ENCODE measurements around the gene NR2F1-AS1. TPM values are rescaled to one million over a fixed set of nuclear protein-coding genes. Genes with fewer than 3 reads are reported as not detected.
"Not testable (repeated sequence)": the region's sequence is repeated elsewhere in the genome, so short reads cannot be mapped to it uniquely, and the experiment has no call there.

NR2F1-AS1 gene
- total RNA-seq, 1 experiment from 2014 or later = not detected

DNA sequence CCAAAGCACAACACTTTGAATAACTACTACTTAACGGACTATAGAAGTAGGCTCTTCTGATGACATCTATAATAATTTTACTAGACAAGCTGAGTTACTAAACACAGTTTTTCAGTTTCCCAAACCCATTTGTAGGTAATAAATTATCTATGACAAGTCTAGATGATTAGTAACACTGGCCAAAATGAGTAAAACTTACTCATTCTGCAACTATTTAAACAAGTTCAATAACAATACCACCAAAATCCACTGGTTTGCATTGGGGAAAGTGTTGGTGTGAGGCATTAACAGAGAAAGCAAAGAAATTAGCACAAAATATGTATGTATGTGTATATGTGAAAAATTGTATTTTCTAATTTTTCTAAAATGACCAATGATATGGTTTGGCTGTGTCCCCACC, 119.3 kb downstream of the NR2F1-AS1 start:
- DNase-seq = no peak
- H3K27ac Mint-ChIP-seq (ENCODE audit: unreplicated experiment) = no peak overlapping the region
- intact Hi-C loops (cut with micrococcal nuclease; ENCODE audit: unreplicated experiment) = no loop called here
- H3K4me1 Mint-ChIP-seq (ENCODE audit: low read depth, unreplicated experiment) = no peaks in the 10 kb centered on the region
- Histone ChIP-seq H3K4me1 (no peaks in the 10 kb centered on the region), H3K9me3 (peaks cover 11% of the 10 kb centered on the region; the same call in 1 of the 2 replicates), H3K27me3 (replicated peaks; ENCODE audit: control insufficient read depth, insufficient read depth, low read length) (no peaks in the 10 kb centered on the region), H3K4me3 (ENCODE audit: low read depth, low read length) (no peak overlapping the region), H3K36me3 (ENCODE audit: control insufficient read depth, insufficient read depth, low read length) (no peaks in the 10 kb centered on the region)
- H3K4me3 Mint-ChIP-seq (ENCODE audit: unreplicated experiment) = no peak overlapping the region
- no peaks in the 10 kb centered on the region for H3K27me3 Mint-ChIP-seq (ENCODE audit: insufficient read depth, unreplicated experiment)
- peaks cover 9% of the 10 kb centered on the region for H3K9me3 Mint-ChIP-seq (ENCODE audit: unreplicated experiment)
- ChIA-PET POLR2A (no interaction called here), CTCF (no interaction called here)
- TF ChIP-seq, protein P1, sequence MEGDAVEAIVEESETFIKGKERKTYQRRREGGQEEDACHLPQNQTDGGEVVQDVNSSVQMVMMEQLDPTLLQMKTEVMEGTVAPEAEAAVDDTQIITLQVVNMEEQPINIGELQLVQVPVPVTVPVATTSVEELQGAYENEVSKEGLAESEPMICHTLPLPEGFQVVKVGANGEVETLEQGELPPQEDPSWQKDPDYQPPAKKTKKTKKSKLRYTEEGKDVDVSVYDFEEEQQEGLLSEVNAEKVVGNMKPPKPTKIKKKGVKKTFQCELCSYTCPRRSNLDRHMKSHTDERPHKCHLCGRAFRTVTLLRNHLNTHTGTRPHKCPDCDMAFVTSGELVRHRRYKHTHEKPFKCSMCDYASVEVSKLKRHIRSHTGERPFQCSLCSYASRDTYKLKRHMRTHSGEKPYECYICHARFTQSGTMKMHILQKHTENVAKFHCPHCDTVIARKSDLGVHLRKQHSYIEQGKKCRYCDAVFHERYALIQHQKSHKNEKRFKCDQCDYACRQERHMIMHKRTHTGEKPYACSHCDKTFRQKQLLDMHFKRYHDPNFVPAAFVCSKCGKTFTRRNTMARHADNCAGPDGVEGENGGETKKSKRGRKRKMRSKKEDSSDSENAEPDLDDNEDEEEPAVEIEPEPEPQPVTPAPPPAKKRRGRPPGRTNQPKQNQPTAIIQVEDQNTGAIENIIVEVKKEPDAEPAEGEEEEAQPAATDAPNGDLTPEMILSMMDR (IDR thresholded peaks at IDR 0.05; ENCODE audit: insufficient read depth in 1 of 2, low read depth in 1 of 2, low read length in 1 of 2, severe bottlenecking in 1 of 2, unreplicated experiment in 1 of 2) = no peak
- no peaks in the 10 kb centered on the region for H3K36me3 Mint-ChIP-seq (ENCODE audit: insufficient read depth, unreplicated experiment)
- no TSS peak for BruUV-seq (replicated peaks)

DNA sequence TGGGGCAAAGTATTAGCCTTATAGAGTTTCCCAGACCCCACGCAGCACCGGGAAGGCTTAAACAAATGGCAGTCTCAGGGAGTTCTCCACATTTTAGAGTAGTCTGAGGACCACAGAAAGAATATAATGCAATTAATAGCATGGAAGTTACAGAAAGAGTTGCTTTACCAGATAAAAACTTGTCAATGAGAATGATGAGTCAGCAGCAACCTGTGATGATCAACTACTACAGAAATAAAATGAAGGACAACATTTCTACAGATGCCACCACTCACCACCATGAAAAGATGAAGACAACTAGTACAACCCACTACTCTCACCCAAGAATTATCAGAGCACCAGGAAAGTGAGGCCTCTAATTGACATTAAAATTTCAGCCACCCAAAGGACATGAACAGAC, 120.7 kb downstream of the NR2F1-AS1 start:
- TF ChIP-seq, protein P1 (IDR thresholded peaks at IDR 0.05; ENCODE audit: insufficient read depth in 1 of 2, low read depth in 1 of 2, low read length in 1 of 2, severe bottlenecking in 1 of 2, unreplicated experiment in 1 of 2) = no peak
- POLR2A ChIA-PET = no interaction called here
- no peak for DNase-seq
- Mint-ChIP-seq H3K9me3 (ENCODE audit: unreplicated experiment) (peaks cover 9% of the 10 kb centered on the region), H3K4me1 (ENCODE audit: low read depth, unreplicated experiment) (no peaks in the 10 kb centered on the region), H3K36me3 (ENCODE audit: insufficient read depth, unreplicated experiment) (no peaks in the 10 kb centered on the region), H3K4me3 (ENCODE audit: unreplicated experiment) (no peak overlapping the region), H3K27ac (ENCODE audit: unreplicated experiment) (no peak overlapping the region), H3K27me3 (ENCODE audit: insufficient read depth, unreplicated experiment) (no peaks in the 10 kb centered on the region)
- BruUV-seq (replicated peaks) = no TSS peak
- no peaks in the 10 kb centered on the region for H3K4me1 ChIP-seq
- intact Hi-C loops (cut with micrococcal nuclease; ENCODE audit: unreplicated experiment) = no loop called here
- H3K4me3 ChIP-seq (ENCODE audit: low read depth, low read length) = no peak overlapping the region
- H3K36me3 ChIP-seq (ENCODE audit: control insufficient read depth, insufficient read depth, low read length) = no peaks in the 10 kb centered on the region
- H3K9me3 ChIP-seq = peaks cover 11% of the 10 kb centered on the region; the same call in 1 of the 2 replicates
- H3K27me3 ChIP-seq (replicated peaks; ENCODE audit: control insufficient read depth, insufficient read depth, low read length) = no peaks in the 10 kb centered on the region
- CTCF ChIA-PET = no interaction called here

DNA sequence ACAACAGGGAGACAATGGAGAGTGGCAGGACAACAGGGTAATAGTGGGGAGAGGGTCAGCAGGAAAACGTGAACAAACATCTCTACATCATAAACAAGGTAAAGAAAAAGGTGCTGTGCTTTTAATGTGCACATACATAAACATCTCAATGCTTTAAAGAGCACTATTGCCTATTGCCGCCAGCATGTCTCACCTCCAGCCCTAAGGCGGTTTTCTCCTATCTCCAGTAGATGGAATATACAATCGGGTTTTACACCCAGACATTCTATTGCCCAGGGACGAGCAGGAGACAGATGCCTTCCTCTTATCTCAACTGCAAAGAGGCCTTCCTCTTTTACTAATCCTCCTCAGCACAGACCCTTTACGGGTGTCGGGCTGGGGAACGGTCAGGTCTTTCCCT, 124.2 kb downstream of the NR2F1-AS1 start:
- H3K27me3 ChIP-seq (replicated peaks; ENCODE audit: control insufficient read depth, insufficient read depth, low read length); H3K36me3 Mint-ChIP-seq (ENCODE audit: insufficient read depth, unreplicated experiment); CTCF ChIA-PET; BruUV-seq (replicated peaks); H3K9me3 ChIP-seq; H3K27me3 Mint-ChIP-seq (ENCODE audit: insufficient read depth, unreplicated experiment); H3K4me1 Mint-ChIP-seq (ENCODE audit: low read depth, unreplicated experiment); H3K27ac Mint-ChIP-seq (ENCODE audit: unreplicated experiment); H3K4me1 ChIP-seq; POLR2A ChIA-PET; H3K9me3 Mint-ChIP-seq (ENCODE audit: unreplicated experiment); intact Hi-C loops (cut with micrococcal nuclease; ENCODE audit: unreplicated experiment); DNase-seq; H3K36me3 ChIP-seq (ENCODE audit: control insufficient read depth, insufficient read depth, low read length); H3K4me3 ChIP-seq (ENCODE audit: low read depth, low read length); H3K4me3 Mint-ChIP-seq (ENCODE audit: unreplicated experiment): not testable (repeated sequence)

GRCh38 chr5:93454896-93455295, 126.1 kb downstream of the NR2F1-AS1 start:
- TF ChIP-seq, protein P1 (IDR thresholded peaks at IDR 0.05; ENCODE audit: insufficient read depth in 1 of 2, low read depth in 1 of 2, low read length in 1 of 2, severe bottlenecking in 1 of 2, unreplicated experiment in 1 of 2) = no peak
- CTCF ChIA-PET = no interaction called here
- POLR2A ChIA-PET = no interaction called here
- BruUV-seq (replicated peaks) = no TSS peak
- DNase-seq = no peak
- intact Hi-C loops (cut with micrococcal nuclease; ENCODE audit: unreplicated experiment) = no loop called here
- H3K36me3 Mint-ChIP-seq (ENCODE audit: insufficient read depth, unreplicated experiment) = no peaks in the 10 kb centered on the region
- Histone ChIP-seq H3K9me3 (no peaks in the 10 kb centered on the region), H3K27me3 (replicated peaks; ENCODE audit: control insufficient read depth, insufficient read depth, low read length) (no peaks in the 10 kb centered on the region), H3K4me3 (ENCODE audit: low read depth, low read length) (no peak overlapping the region), H3K36me3 (ENCODE audit: control insufficient read depth, insufficient read depth, low read length) (no peaks in the 10 kb centered on the region), H3K4me1 (no peaks in the 10 kb centered on the region)
- H3K4me1 Mint-ChIP-seq (ENCODE audit: low read depth, unreplicated experiment) = no peaks in the 10 kb centered on the region
- H3K4me3 Mint-ChIP-seq (ENCODE audit: unreplicated experiment) = no peak overlapping the region
- H3K27ac Mint-ChIP-seq (ENCODE audit: unreplicated experiment) = no peak overlapping the region
- H3K9me3 Mint-ChIP-seq (ENCODE audit: unreplicated experiment) = no peaks in the 10 kb centered on the region
- no peaks in the 10 kb centered on the region for H3K27me3 Mint-ChIP-seq (ENCODE audit: insufficient read depth, unreplicated experiment)

All from Caco-2 (cell line).